Measurements from ENCODE around the gene COPG2. TPM values are rescaled to one million over a fixed set of nuclear protein-coding genes. Genes with fewer than 3 reads are reported as not detected.

COPG2 gene
- polyA plus RNA-seq, 4 donors = 55.5 to 69.7 (median 63.9) TPM

- no peak for DNase-seq (ENCODE audit: low read depth in 4 of 4, low spot score in 3 of 4)
Measured at GRCh38 chr7:130506358-130506757, 162.2 kb downstream of the COPG2 start.

DNA sequence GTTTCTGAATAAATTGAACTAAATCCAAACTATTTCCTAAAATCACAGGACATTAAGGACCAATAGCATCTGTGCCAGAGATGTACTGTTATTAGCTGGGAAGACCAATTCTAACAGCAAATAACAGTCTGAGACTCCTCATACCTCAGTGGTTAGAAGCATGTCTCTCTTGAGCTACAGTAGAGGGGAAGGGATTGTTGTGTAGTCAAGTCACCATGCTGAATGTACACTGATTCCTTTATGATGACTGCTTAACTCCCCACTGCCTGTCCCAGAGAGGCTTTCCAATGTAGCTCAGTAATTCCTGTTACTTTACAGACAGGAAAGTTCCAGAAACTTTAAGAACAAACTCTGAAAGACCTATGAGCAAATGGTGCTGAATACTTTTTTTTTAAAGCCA is 162.8 kb downstream of the COPG2 start:
- DNase-seq (ENCODE audit: low read depth in 4 of 4, low spot score in 3 of 4) = no peak

DNA sequence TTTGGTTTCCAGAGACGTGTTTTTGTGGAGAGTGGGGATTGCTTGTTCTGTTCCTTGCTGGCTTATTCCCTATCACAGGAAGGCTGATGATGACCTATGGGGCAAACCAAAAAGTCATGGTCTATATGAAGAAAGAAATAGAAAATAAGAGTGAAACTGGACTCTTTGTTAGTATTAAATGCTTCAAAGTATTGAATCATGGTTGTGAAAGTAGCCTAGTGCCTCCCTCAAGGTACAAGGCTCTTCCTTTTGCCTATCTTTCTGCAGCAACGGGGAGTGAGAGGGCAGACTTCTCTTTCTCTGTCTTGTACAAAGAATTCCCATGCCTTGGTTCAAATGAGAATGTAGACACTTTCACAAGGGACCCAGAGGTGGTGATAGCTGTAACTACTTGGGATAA is 167.6 kb downstream of the COPG2 start:
- DNase-seq (ENCODE audit: low read depth in 4 of 4, low spot score in 3 of 4) = no peak

DNA sequence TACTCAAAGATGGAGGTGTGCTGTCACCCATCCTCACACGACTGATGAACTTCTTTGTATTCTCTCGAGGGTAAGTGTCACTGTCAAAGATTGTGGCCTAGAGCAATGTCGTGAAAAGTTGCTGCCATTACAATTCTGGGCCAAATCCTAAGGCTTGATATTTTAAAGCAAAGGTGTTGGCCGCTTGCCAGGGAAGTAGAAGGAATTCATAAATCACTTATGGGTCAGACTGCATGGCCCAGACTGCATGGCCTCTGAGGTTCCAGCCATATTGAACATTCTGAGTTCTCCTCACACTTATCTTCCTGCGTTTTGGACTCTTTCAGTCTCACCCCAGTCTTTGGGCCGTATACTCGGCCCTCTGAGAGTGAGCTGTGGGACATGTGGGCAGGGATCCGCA is 168.1 kb downstream of the COPG2 start:
- no peak for DNase-seq (ENCODE audit: low read depth in 4 of 4, low spot score in 3 of 4)

GRCh38 chr7:130494431-130494858 is 174.1 kb downstream of the COPG2 start:
- DNase-seq (ENCODE audit: low read depth in 4 of 4, low spot score in 3 of 4) = no peak

DNA sequence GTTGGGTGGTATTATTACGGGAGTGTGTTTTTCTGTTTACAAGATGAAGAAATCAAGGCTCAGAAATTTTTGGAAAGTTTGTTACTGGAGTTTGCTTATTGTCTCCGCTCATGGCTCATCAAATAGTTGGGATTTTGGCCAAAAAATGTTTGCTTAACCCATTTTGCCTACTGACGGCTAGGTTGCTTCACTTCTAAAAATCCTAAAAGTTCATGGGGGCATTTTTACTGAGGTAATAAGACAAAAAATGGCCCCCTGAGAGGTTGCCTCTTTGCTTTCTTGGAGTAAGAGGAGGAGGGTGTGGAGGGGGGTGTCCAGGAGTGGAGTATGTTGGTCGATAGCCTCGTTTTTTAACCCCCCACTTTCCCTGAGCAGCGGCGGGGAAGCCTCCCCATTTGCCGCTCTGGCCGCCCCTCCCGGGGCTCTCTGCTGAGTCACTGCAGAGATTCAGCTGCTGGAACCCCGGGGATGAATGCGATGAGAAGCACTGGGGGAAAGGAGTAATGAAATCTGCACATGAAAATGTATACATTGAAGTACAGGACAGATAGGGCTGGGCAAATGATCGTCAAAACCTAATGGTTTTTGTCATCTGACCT is 175.2 kb downstream of the COPG2 start:
- DNase-seq (ENCODE audit: low read depth in 4 of 4, low spot score in 3 of 4) = no peak

DNA sequence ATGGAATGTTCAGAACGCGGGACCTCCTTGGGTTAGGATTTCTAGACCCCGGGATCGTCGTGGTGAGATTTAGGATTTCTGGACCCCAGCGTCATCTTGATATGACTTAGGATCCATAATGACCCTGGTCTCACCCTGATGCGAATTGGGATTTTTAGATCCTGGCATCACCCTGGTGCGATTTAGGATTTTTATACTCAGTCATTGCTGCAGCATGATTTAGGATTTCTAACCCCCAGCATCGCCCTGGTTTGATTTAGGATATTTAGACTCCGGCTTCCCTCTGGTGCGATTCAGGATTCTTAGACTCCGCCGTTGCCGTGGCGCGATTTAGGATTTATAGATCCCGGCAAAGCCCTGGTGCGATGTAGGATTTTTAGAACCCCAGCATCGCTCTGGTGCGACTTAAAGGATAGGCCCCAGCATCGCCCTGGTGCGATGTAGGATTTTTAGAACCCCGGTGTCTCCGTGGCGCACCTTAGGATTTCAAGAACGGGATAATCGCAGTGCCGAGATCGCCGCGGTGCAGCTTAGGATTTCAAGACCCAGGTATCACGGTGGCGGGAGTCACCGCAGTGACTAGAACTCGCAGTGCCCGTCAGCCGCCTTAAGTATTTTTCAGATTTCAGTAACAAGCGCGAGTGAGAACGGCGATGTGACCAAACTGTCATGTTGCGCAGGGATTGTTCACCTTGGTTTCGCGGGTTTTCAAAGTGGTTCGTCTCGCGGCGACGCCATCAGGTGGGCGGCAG is 175.8 kb downstream of the COPG2 start:
- DNase-seq (ENCODE audit: low read depth in 4 of 4, low spot score in 3 of 4) = no peak

- DNase-seq (ENCODE audit: low read depth in 4 of 4, low spot score in 3 of 4) = no peak
Measured at GRCh38 chr7:130491841-130492522, 176.6 kb downstream of the COPG2 start, which contains the start of gene MEST. TSS of gene MEST (plus strand) at chr7:130492085. CDS start at chr7:130492314, 229 bp downstream.

- no peak for DNase-seq (ENCODE audit: low read depth in 4 of 4, low spot score in 3 of 4)
Measured at GRCh38 chr7:130490888-130491804, 177.4 kb downstream of the COPG2 start.

GRCh38 chr7:130490311-130490791 is 178.2 kb downstream of the COPG2 start:
- DNase-seq (ENCODE audit: low read depth in 4 of 4, low spot score in 3 of 4) = no peak

GRCh38 chr7:130489140-130489983 is 179.2 kb downstream of the COPG2 start:
- DNase-seq (ENCODE audit: low read depth in 4 of 4, low spot score in 3 of 4) = no peak

- DNase-seq (ENCODE audit: low read depth in 4 of 4, low spot score in 3 of 4) = no peak
Measured at GRCh38 chr7:130488392-130489139, 180.0 kb downstream of the COPG2 start.

DNA sequence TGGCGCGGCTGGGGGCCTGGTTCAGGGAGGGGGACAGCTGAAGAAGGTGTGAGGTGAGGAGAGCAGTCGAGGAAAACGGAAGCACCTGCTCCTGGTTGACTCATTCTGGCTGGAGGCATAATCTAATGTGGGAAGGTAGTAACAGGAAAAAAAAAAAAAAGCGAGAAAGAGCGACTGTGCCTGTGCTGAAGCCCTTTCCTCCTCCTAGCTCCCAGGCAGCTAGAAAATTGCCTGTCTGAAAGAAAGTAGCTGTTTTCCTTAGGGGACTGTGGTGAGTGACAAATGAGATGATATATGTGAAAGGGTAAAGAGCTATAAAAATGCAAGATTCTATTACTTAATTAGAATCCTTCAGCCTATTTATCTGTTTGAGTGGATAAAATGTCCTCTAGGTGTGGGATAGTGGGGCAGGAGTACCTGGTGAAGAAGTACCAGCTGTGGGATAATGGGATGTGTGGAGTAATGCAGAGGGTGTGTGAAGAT is 181.6 kb downstream of the COPG2 start:
- DNase-seq (ENCODE audit: low read depth in 4 of 4, low spot score in 3 of 4) = no peak

DNA sequence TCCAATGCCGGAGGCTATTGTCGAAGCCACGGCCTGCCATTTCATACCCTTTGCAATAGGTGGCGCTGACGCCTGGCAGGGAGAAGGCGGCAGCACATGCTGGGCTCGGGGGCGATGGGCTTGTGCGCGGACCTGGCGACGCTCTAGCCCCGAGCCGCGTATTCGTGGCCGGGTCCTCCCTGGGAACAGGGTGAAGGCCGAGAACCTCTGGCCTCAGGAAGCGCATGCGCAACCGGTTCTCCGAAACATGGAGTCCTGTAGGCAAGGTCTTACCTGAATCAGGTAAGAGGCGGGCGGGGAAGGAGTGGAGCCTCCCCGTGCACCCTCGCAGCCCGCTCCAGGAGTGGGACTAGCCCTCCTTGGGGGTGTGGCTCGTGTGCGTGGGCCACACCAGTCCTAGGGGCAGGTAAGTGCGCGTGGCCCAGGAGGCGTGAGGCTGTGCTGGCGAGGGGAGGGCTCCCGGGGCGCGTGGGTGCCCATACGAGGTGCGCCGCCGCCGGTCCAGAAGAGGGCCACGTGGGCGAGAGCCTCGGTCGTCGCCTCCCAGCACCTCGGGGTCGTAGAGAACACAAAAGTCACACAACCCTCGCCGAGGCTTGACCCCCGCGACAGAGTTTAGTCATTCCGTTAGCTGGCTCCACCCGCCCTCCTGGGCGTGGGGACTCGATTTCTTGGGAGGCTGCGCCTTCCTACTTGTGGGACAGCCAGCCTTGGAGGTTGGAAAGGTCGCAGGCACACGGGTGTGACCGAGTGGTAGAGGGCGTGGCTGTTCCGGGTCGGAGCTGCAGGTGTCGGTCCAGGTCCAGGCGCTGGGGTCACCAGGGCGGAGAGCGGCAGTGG is 182.2 kb downstream of the COPG2 start:
- no peak for DNase-seq (ENCODE audit: low read depth in 4 of 4, low spot score in 3 of 4)

DNA sequence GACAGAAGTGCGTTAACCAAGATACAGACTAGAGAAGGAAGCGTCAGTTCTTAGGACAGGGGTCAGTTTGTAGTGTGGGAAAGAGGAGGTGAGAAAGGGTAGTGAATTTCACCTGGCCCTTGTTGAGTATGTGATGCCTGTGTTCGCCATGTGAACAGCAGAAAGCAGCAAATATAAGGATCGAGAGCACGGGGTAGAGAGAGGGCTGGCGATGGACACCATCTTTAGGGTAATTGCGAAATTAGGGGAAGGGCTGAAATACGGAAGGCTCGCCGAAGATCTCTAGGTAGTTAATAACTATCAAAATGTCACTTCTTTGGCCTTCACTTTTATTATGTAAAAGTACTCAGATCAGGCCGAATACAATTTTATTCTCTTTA is 182.8 kb downstream of the COPG2 start:
- DNase-seq (ENCODE audit: low read depth in 4 of 4, low spot score in 3 of 4) = no peak

DNA sequence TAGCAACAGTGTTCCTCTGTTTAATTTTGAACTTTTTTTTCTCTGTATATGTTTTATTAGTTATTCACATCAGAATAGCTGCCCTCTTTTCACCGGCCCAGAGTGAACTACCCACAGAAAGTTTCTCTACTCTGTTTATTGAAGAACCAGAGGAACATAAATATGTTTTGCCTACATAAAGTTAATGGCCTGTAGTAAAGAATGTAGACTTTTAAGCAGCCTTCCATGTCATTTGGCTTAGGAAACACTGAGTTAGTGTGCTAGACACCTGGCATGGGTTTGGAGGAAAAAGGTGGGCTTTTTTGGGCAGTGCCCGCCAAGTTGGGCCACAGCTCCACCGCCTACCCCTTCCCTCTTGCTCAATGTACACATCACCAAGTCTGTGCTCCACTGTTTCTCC is 185.5 kb downstream of the COPG2 start:
- no peak for DNase-seq (ENCODE audit: low read depth in 4 of 4, low spot score in 3 of 4)

DNA sequence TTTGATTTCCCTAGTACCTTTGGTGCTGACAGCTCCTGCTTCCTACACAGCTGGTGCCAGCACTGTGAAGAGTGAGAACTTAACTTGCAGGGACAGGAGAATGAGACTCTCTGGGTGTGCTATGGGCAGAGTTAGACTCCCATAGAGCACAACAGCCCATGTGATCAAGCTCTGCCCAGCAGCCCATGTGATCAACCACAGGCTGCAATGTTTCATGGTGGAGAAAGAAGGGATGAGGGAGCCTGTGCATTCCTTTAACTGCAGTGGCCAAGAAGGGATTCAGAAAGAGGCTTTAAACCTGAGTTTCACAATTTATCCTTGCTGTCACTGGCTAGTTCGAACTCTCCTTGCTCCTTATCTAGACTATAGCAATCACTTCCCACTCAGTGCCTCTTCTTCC is 186.7 kb downstream of the COPG2 start:
- no peak for DNase-seq (ENCODE audit: low read depth in 4 of 4, low spot score in 3 of 4)

All from right renal pelvis (tissue), 4 donors.